ENCODE measurements around the gene LBHD2. TPM values are rescaled to one million over a fixed set of nuclear protein-coding genes. Genes with fewer than 3 reads are reported as not detected.

Gene LBHD2
- total and polyA plus RNA-seq, 2 donors (not counting 1 experiment from before 2014, with no cell fraction given): not detected

DNA sequence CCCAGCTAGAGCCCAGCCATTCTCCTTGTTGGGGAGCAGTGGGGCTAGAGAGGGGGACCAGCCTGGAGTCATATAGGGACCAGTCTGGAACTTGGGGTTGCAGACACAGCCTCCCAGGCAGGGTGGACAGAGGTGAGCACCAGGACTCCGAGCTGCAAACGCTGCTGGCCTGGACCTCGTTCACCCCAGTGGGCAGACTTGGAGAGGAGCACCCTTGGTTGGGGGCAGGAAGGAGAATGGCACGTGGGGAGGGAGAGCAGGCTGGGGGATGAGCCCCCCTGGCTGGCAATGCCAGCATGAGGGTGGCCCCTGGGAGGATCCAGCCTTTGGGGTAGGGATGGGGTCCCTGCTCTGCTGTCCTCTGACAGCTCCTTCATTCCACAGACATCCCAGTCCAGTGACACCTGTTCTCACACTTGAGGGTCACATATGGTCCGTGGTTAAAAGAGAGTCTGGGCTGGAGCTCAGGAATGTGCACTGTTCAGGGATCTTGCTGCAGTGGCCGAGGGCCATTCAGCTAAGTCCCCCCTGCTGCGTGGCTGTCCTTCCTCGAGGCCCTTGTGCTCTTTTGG is 2.8 kb downstream of the LBHD2 start:
- Histone ChIP-seq H3K36me3 (replicated peaks in 1 of 2; ENCODE audit: control extremely low read depth in 1 of 2, control insufficient read depth in 1 of 2, extremely low read depth in 1 of 2, insufficient read depth in 2 of 2, low read length in 1 of 2) (no peaks in the 10 kb centered on the region), H3K9ac (ENCODE audit: low read length) (no peak overlapping the region), H3K27ac (ENCODE audit: low read length in 2 of 2) (no peak overlapping the region), H3K4me1 (ENCODE audit: control insufficient read depth in 2 of 2, insufficient read depth in 2 of 2, low read length in 2 of 2) (peaks cover 8 to 10% of the 10 kb centered on the region in 2 donors), H3K27me3 (replicated peaks in 1 of 4; ENCODE audit: control extremely low read depth in 1 of 4, control insufficient read depth in 3 of 4, insufficient read depth in 4 of 4, low read length in 3 of 4) (peaks cover 0 to 33% (median 1%) of the 10 kb centered on the region in 4 experiments), H3K4me3 (ENCODE audit: control extremely low read depth in 1 of 5, extremely low read depth in 1 of 5, insufficient read depth in 1 of 5, low read depth in 2 of 5, low read length in 4 of 5) (no peak overlapping the region), H3K4me2 (replicated peaks; ENCODE audit: low read depth, low read length, poor library complexity, severe bottlenecking) (no peak overlapping the region), H3K79me2 (ENCODE audit: control insufficient read depth, insufficient read depth, low read length) (no peaks in the 10 kb centered on the region), H3K9me3 (ENCODE audit: control extremely low read depth in 1 of 3, control insufficient read depth in 2 of 3, insufficient read depth in 1 of 3, low read length in 2 of 3) (no peaks in the 10 kb centered on the region), H4K20me1 (ENCODE audit: control insufficient read depth, insufficient read depth, low read length, poor library complexity, severe bottlenecking) (no peaks in the 10 kb centered on the region), H2AFZ (ENCODE audit: insufficient read depth, low read depth, low read length, poor library complexity, severe bottlenecking) (no peak overlapping the region)
- ChIA-PET CTCF (interaction anchor here (0.6 to 2.7 kb wide), 3 partner anchors 10 to 185 kb away, joined by 3 to 9 read pairs (median 4); no protein-coding TSS in a partner anchor), POLR2A (interaction anchor here (0.5 kb wide), 2 partner anchors 283 to 486 kb away, joined by 3 read pairs; no protein-coding TSS in a partner anchor)
- intact Hi-C loops (cut with micrococcal nuclease): no loop called here
- DNase-seq (no peak), ATAC-seq (ENCODE audit: low read depth) (no peak)
- H3K27ac Mint-ChIP-seq: no peak overlapping the region
- H3K4me3 Mint-ChIP-seq: no peak overlapping the region
- no peaks in the 10 kb centered on the region for H3K9me3 Mint-ChIP-seq (ENCODE audit: insufficient read depth)
- H3K4me1 Mint-ChIP-seq: peaks cover 4% of the 10 kb centered on the region
- TF ChIP-seq EZH2 (IDR thresholded peaks at IDR 0.05; ENCODE audit: borderline replicate concordance, insufficient read depth, low read depth, low read length, poor library complexity, severe bottlenecking): no peak
- TF ChIP-seq, protein P1, sequence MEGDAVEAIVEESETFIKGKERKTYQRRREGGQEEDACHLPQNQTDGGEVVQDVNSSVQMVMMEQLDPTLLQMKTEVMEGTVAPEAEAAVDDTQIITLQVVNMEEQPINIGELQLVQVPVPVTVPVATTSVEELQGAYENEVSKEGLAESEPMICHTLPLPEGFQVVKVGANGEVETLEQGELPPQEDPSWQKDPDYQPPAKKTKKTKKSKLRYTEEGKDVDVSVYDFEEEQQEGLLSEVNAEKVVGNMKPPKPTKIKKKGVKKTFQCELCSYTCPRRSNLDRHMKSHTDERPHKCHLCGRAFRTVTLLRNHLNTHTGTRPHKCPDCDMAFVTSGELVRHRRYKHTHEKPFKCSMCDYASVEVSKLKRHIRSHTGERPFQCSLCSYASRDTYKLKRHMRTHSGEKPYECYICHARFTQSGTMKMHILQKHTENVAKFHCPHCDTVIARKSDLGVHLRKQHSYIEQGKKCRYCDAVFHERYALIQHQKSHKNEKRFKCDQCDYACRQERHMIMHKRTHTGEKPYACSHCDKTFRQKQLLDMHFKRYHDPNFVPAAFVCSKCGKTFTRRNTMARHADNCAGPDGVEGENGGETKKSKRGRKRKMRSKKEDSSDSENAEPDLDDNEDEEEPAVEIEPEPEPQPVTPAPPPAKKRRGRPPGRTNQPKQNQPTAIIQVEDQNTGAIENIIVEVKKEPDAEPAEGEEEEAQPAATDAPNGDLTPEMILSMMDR (IDR thresholded peaks at IDR 0.05): no peak
- WGBS (ENCODE audit: insufficient coverage): 82% methylated on average over 8 of the region's 8 CpGs
- H3K27me3 Mint-ChIP-seq: peaks cover 7% of the 10 kb centered on the region

DNA sequence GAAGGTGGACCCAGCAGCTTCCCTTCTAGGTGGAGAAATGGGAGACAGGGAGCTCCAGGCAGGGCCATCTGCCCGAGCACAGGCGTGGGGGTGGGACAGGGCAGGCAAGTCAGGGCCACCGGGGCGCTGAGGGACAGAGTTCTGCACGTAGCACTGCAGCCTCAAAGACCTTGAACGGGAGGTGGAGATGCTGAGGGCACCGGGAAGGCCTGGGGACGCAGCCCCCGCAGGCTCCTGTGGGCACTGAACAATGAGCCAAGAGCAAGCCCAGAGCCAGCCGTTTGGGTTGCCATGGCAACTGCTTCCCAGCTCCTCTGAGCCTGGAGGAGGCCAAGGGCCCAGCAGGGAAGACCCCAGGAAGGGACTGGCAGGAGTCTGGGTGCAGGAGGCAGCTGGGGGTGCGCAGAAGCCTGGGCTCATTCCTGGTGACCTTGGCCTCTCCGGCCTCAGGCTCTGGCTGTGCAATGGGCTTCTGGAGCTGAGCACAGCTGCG is 3.4 kb downstream of the LBHD2 start:
- DNase-seq: no peak
- no peaks in the 10 kb centered on the region for H3K36me3 ChIP-seq (replicated peaks in 1 of 2; ENCODE audit: control extremely low read depth in 1 of 2, control insufficient read depth in 1 of 2, extremely low read depth in 1 of 2, insufficient read depth in 2 of 2, low read length in 1 of 2)
- H3K27me3 ChIP-seq (replicated peaks in 1 of 4; ENCODE audit: control extremely low read depth in 1 of 4, control insufficient read depth in 3 of 4, insufficient read depth in 4 of 4, low read length in 3 of 4): peaks cover 0 to 37% (median 1%) of the 10 kb centered on the region in 4 experiments
- Mint-ChIP-seq H3K4me1 (peaks cover 4% of the 10 kb centered on the region), H3K9me3 (ENCODE audit: insufficient read depth) (no peaks in the 10 kb centered on the region), H3K4me3 (no peak overlapping the region), H3K27me3 (peaks cover 7% of the 10 kb centered on the region), H3K27ac (no peak overlapping the region)
- H3K79me2 ChIP-seq (ENCODE audit: control insufficient read depth, insufficient read depth, low read length): no peaks in the 10 kb centered on the region
- no peak overlapping the region for H3K27ac ChIP-seq (ENCODE audit: low read length in 2 of 2)
- ChIA-PET POLR2A (interaction anchor here (0.5 kb wide), 2 partner anchors 284 to 486 kb away, joined by 3 read pairs; no protein-coding TSS in a partner anchor), CTCF (interaction anchor here (1.6 to 2.7 kb wide), 2 partner anchors 11 to 19 kb away, joined by 4 to 9 read pairs; no protein-coding TSS in a partner anchor)
- no peak for ATAC-seq (ENCODE audit: low read depth)
- intact Hi-C loops (cut with micrococcal nuclease): no loop called here
- no peaks in the 10 kb centered on the region for H3K9me3 ChIP-seq (ENCODE audit: control extremely low read depth in 1 of 3, control insufficient read depth in 2 of 3, insufficient read depth in 1 of 3, low read length in 2 of 3)
- 80% methylated on average over 13 of the region's 13 CpGs for WGBS (ENCODE audit: insufficient coverage)
- H3K4me3 ChIP-seq (ENCODE audit: control extremely low read depth in 1 of 5, extremely low read depth in 1 of 5, insufficient read depth in 1 of 5, low read depth in 2 of 5, low read length in 4 of 5): no peak overlapping the region
- H3K9ac ChIP-seq (ENCODE audit: low read length): no peak overlapping the region
- no peak overlapping the region for H3K4me2 ChIP-seq (replicated peaks; ENCODE audit: low read depth, low read length, poor library complexity, severe bottlenecking)
- peaks cover 10 to 12% of the 10 kb centered on the region in 2 donors for H3K4me1 ChIP-seq (ENCODE audit: control insufficient read depth in 2 of 2, insufficient read depth in 2 of 2, low read length in 2 of 2)
- H2AFZ ChIP-seq (ENCODE audit: insufficient read depth, low read depth, low read length, poor library complexity, severe bottlenecking): no peak overlapping the region
- TF ChIP-seq, protein P1 (IDR thresholded peaks at IDR 0.05): no peak
- TF ChIP-seq EZH2 (IDR thresholded peaks at IDR 0.05; ENCODE audit: borderline replicate concordance, insufficient read depth, low read depth, low read length, poor library complexity, severe bottlenecking): no peak
- no peaks in the 10 kb centered on the region for H4K20me1 ChIP-seq (ENCODE audit: control insufficient read depth, insufficient read depth, low read length, poor library complexity, severe bottlenecking)
